K562 (cell line): ENCODE results near the gene TCAP. TPM values are rescaled to one million over a fixed set of nuclear protein-coding genes. Genes with fewer than 3 reads are reported as not detected.

Experiments used
- ATAC-seq: fragments of 200-7000 bp; cut with Tn5 transposase; 3 replicates; pipeline ENCODE4 v1.9.1; 2020; ENCODE audit warnings: moderate library complexity
- BruUV-seq: library from RNA; stranded (reverse); fragments of 400-500 nt; replicated peaks from 2 replicates; lab custom pipeline; 2021; lab: Mats Ljungman, UMichigan
- CTCF ChIA-PET: fragments of 300-600 bp; formaldehyde crosslinking; extraction: SDS; loops from one replicate; lab custom pipeline; 2021; ENCODE audit warnings: low intra/inter-chr PET ratio; lab: Yijun Ruan, JAX
- POLR2A ChIA-PET: fragments of 300-600, 350-650 bp; sonication (Branson Sonifier 250); formaldehyde crosslinking; extraction: SDS; loops from one replicate; lab custom pipeline; 2021; ENCODE audit warnings: antibody characterized with exemption, inconsistent platforms; lab: Yijun Ruan, JAX
- DNase-seq, 4 experiments: peaks; one replicate each; pipeline versions ENCODE4 v3.0.0 to v3.0.0-alpha.2; 2011 to 2018; ENCODE audit warnings: low spot score in 3 of 4, mixed read lengths in 3 of 4; ENCODE audit errors: extremely low read depth in 1 of 4
- FAIRE-seq: peaks from 2 replicates; lab custom pipeline; 2011; peaks lifted over from hg19 to GRCh38; lab: Jason Lieb, UNC
- H2AFZ ChIP-seq: 2 replicates; pipeline ENCODE4 v1.6.0; 2011; ENCODE audit warnings: low read depth, low read length, control low read depth, inconsistent platforms
- H3K27ac ChIP-seq: fragments of 200-600 bp; 3 replicates; pipeline ENCODE4 v1.8.0; 2011; ENCODE audit warnings: low read depth, mild to moderate bottlenecking, control low read depth, inconsistent platforms, low read length, moderate library complexity, mixed read lengths; ENCODE audit errors: extremely low read depth
- H3K27me3 ChIP-seq, 2 experiments: fragments of 300-600 bp in 1 of 2; 2 replicates in 1 of 2; 3 replicates in 1 of 2; pipeline versions ENCODE4 v1.6.0 to v1.8.0; 2011; ENCODE audit warnings: inconsistent platforms in 2 of 2, low read length in 2 of 2, mild to moderate bottlenecking in 1 of 2, mixed read lengths in 1 of 2, moderate library complexity in 1 of 2; ENCODE audit not compliant: control insufficient read depth in 2 of 2, insufficient read depth in 2 of 2
- H3K36me3 ChIP-seq: fragments of 300-600 bp; 3 replicates; pipeline ENCODE4 v1.8.0; 2011; ENCODE audit warnings: mild to moderate bottlenecking, low read length, inconsistent platforms; ENCODE audit not compliant: control insufficient read depth, insufficient read depth
- H3K4me1 ChIP-seq, 2 experiments: fragments of 200-600 bp in 1 of 2; replicated peaks in 1 of 2; 2 replicates in 1 of 2; 3 replicates in 1 of 2; pipeline versions ENCODE4 v1.5.1 to v1.8.0; 2011; ENCODE audit warnings: inconsistent platforms in 2 of 2, low read length in 2 of 2, mild to moderate bottlenecking in 1 of 2, mixed read lengths in 1 of 2, moderate library complexity in 1 of 2; ENCODE audit not compliant: control insufficient read depth in 2 of 2, insufficient read depth in 2 of 2
- H3K4me2 ChIP-seq: 2 replicates; pipeline ENCODE4 v1.6.1; 2011; ENCODE audit warnings: low read length, control low read depth, inconsistent platforms, mixed read lengths; ENCODE audit not compliant: insufficient read depth
- H3K4me3 ChIP-seq: fragments of 200-600 bp; sonication (generic), shearing (Covaris generic); 2 replicates; pipeline ENCODE4 v1.5.1; 2016; ENCODE audit warnings: control low read depth, inconsistent platforms
- H3K79me2 ChIP-seq: fragments of 200-600 bp; 3 replicates; pipeline ENCODE4 v1.8.0; 2011; ENCODE audit warnings: low read length, inconsistent platforms; ENCODE audit not compliant: control insufficient read depth, insufficient read depth
- H3K9ac ChIP-seq, 2 experiments: 2 replicates each; pipeline versions ENCODE4 v1.6.0 to v1.6.1; 2011; ENCODE audit warnings: low read depth in 2 of 2, low read length in 2 of 2, control low read depth in 1 of 2, inconsistent platforms in 1 of 2, mild to moderate bottlenecking in 1 of 2, mixed read lengths in 1 of 2; ENCODE audit not compliant: insufficient read depth in 1 of 2
- H3K9me1 ChIP-seq: one replicate; pipeline ENCODE4 v1.6.0; 2011; ENCODE audit warnings: inconsistent platforms, mild to moderate bottlenecking, low read length, moderate library complexity; ENCODE audit not compliant: control insufficient read depth, insufficient read depth
- H3K9me3 ChIP-seq: replicated peaks from 2 replicates; pipeline ENCODE4 v1.5.1; 2011; ENCODE audit warnings: low read depth, low read length, inconsistent platforms; ENCODE audit not compliant: control insufficient read depth, insufficient read depth
- H4K20me1 ChIP-seq: replicated peaks from 2 replicates; pipeline ENCODE4 v1.6.1; 2011; ENCODE audit warnings: low read length, inconsistent platforms, mixed read lengths; ENCODE audit not compliant: control insufficient read depth, insufficient read depth
- BRCA1 ChIP-seq, 2 experiments: fragments of 450-650 bp in 1 of 2; sonication (generic) in 1 of 2; formaldehyde crosslinking in 1 of 2; IDR thresholded peaks; 2 replicates each; pipeline versions ENCODE4 v1.5.0 to v1.6.1; 2017 to 2020; ENCODE audit warnings: mild to moderate bottlenecking in 1 of 2, missing genetic modification reagents in 1 of 2
- NR3C1 ChIP-seq: sonication (generic); formaldehyde crosslinking; IDR thresholded peaks from 2 replicates; pipeline ENCODE4 v1.8.1; 2022; ENCODE audit warnings: missing genetic modification reagents
- RBM14 ChIP-seq: fragments of 200-400 bp; formaldehyde crosslinking; IDR thresholded peaks from 2 replicates; pipeline ENCODE4 v1.6.1; 2018; ENCODE audit warnings: low read depth, mild to moderate bottlenecking, low read length, moderate library complexity, borderline replicate concordance; ENCODE audit not compliant: insufficient read depth
- ZNF263 ChIP-seq: sonication (generic); formaldehyde crosslinking; IDR thresholded peaks from 2 replicates; pipeline ENCODE4 v1.8.0; 2022; ENCODE audit warnings: mild to moderate bottlenecking, missing genetic modification reagents, borderline replicate concordance
- WGBS: fragments of 100-300 bp; shearing (Covaris generic); methylation state at CpG from one replicate; pipeline ENCODE4 v1.1.6; 2016; ENCODE audit warnings: low coverage, mixed read lengths; ENCODE audit not compliant: insufficient coverage; ENCODE audit errors: missing lambda C conversion rate; 5-methylcytosine and 5-hydroxymethylcytosine counted together
- in situ Hi-C: fragments of 300-500 bp; cut with MboI; formaldehyde crosslinking; loops from 4 replicates; pipeline ENCODE4 v1.15.0; 2018; ENCODE audit warnings: inconsistent platforms, mixed read lengths
- intact Hi-C: fragments of 100-400 bp; cut with micrococcal nuclease; formaldehyde crosslinking; loops from 2 replicates; pipeline ENCODE4 v1.14.2; 2022
- polyA plus RNA-seq, 8 experiments: library from polyadenylated mRNA; depleted of rRNA in 4 of 8; stranded (reverse) in 5 of 8; unstranded in 3 of 8; fragments of >200 nt; fragmentation: Nextera tagmentation in 2 of 8; fragmentation: Illumina TruSeq in 1 of 8; extraction: Ambion mirVana in 2 of 8; extraction: Trizol in 1 of 8; gene quantifications; 2 replicates each; pipeline versions ENCODE4 v1.2.1 to v1.2.3, GENCODE V29; 2011 to 2014; ENCODE audit warnings: inconsistent platforms in 1 of 8, missing spikeins in 1 of 8
- total RNA-seq, 7 experiments: library from RNA; depleted of rRNA in 6 of 7; stranded (reverse); fragments of >200 nt in 6 of 7; fragmentation: Illumina TruSeq in 2 of 7; extraction: Trizol in 2 of 7; gene quantifications; 2 replicates each; pipeline versions ENCODE4 v1.2.1 to v1.2.3, GENCODE V29; 2011 to 2021; ENCODE audit warnings: low replicate concordance in 1 of 7

Gene TCAP
- total and polyA plus RNA-seq, 9 of the 15 experiments (the other 6 are each of a cell fraction or from before 2014, with no cell fraction given) = 0.33 to 1.4 (median 0.82) TPM; not detected in 2

DNA sequence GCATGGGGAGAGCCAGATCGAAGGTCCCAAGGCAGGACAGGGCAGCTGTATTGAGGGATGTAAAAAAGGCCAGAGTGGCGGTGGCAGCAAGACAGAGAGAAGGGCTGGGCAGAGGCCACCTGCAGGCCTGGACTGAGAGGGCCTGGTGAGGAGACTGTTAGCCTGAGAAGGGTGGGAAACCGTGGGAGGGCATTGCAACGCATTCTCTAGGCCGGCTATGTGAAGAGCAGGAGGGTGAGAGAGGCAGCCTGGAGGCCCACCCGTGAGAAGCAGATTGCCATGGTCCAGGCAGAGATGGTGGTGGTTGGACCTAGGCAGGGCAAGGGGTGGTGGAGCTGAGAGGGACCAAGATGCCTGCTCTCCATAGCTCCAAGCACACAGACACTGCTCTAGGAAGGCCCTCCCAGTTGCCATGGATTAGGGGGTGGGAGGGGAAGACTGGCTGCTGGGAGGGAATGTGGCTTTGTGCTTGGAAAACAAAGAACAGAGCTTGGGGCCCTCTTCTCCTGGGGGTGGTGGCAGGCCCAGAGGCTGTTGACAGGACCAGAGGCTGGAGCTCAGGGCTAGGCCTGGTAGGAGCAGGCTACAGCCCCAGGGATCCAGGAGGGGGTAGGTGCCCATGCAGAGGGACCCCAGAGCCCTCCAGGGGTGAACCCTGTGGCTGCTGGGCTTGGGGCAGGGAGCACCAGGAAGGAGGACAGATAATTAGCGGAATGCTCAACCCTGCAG, 12.4 kb upstream of the TCAP start:
- POLR2A ChIA-PET = interaction anchor here (0.7 to 1.2 kb wide), 4 partner anchors 9 to 97 kb away, joined by 3 to 6 read pairs (median 4); no protein-coding TSS in a partner anchor
- H3K9ac ChIP-seq = peak overlapping the region in 1 of 2 experiments; percentile 89; a peak in 2 of 4 replicates
- no peaks in the 10 kb centered on the region for H3K27me3 ChIP-seq
- H3K27ac ChIP-seq = peak overlapping the region; percentile 34; the same call in 2 of the 3 replicates
- TF ChIP-seq BRCA1 (IDR thresholded peaks at IDR 0.05) = no peak
- no peak for TF ChIP-seq BRCA1 (CRISPR knock-in tag; IDR thresholded peaks at IDR 0.05)
- TF ChIP-seq ZNF263 (CRISPR knock-in tag) = peak; percentile 40; the same call in 1 of the 2 replicates
- no peak for TF ChIP-seq NR3C1 (CRISPR knock-in tag)
- no peak for TF ChIP-seq RBM14
- no peak for FAIRE-seq
- H3K4me1 ChIP-seq = peaks cover 53 to 62% of the 10 kb centered on the region in 2 experiments
- H4K20me1 ChIP-seq = no peaks in the 10 kb centered on the region
- DNase-seq = no peak
- in situ Hi-C loops = no loop called here
- peaks cover 52% of the 10 kb centered on the region for H3K79me2 ChIP-seq
- H2AFZ ChIP-seq = no peak overlapping the region
- ATAC-seq = no peak; the same call in 2 of the 3 replicates
- 40% methylated on average over 7 of the region's 7 CpGs for WGBS
- H3K4me2 ChIP-seq = peak overlapping the region; percentile 12; the same call in 1 of the 2 replicates
- no TSS peak for BruUV-seq
- no peak overlapping the region for H3K4me3 ChIP-seq
- H3K9me3 ChIP-seq = no peaks in the 10 kb centered on the region
- no peaks in the 10 kb centered on the region for H3K9me1 ChIP-seq
- intact Hi-C loops = no loop called here
- H3K36me3 ChIP-seq = peaks cover 39% of the 10 kb centered on the region
- CTCF ChIA-PET = interaction anchor here (0.7 to 3.3 kb wide), 2 partner anchors 30 to 78 kb away, joined by 4 to 38 read pairs; no protein-coding TSS in a partner anchor
